Peyer's patch (tissue), 4 donors: ENCODE results near the gene MAP2K2. TPM values are rescaled to one million over a fixed set of nuclear protein-coding genes. Genes with fewer than 3 reads are reported as not detected.

Source experiments
- DNase-seq, 3 donors: peaks; one replicate each; pipeline ENCODE4 v3.0.0-alpha.2; 2017 to 2019
- H3K27ac ChIP-seq, 4 donors: fragments of 200-600 bp; sonication (generic); one replicate each; pipeline ENCODE4 v1.5.1; 2016 to 2019
- H3K27me3 ChIP-seq, 2 donors: fragments of 200-600 bp; sonication (generic); one replicate each; pipeline ENCODE4 v1.5.1; 2019
- H3K36me3 ChIP-seq, 3 donors: fragments of 200-600 bp; sonication (generic); one replicate each; pipeline ENCODE4 v1.5.1; 2016 to 2019
- H3K4me1 ChIP-seq, 4 donors: fragments of 200-600 bp; sonication (generic); one replicate each; pipeline ENCODE4 v1.5.1; 2016 to 2019
- H3K4me3 ChIP-seq, 4 donors: fragments of 200-600 bp; sonication (generic); 1 replicate in 3 of 4; 2 replicates in 1 of 4; pipeline ENCODE4 v1.5.1; 2016 to 2019; ENCODE audit warnings: mild to moderate bottlenecking in 1 of 4
- H3K9me3 ChIP-seq, 4 donors: fragments of 200-600 bp; sonication (generic); one replicate each; pipeline ENCODE4 v1.5.1; 2016 to 2019; ENCODE audit warnings: mild to moderate bottlenecking in 1 of 4
- CTCF ChIP-seq, 6 experiments: fragments of 450-650 bp in 4 of 6; fragments of 200-600 bp in 2 of 6; sonication (generic) in 1 of 6; IDR thresholded peaks; one replicate each; pipeline ENCODE4 v1.5.1; 2017 to 2019; ENCODE audit warnings: antibody characterized with exemption in 6 of 6, mild to moderate bottlenecking in 3 of 6, moderate library complexity in 1 of 6
- POLR2A ChIP-seq, 2 donors: fragments of 450-650 bp; IDR thresholded peaks; one replicate each; pipeline ENCODE4 v1.5.1; 2017; ENCODE audit warnings: antibody characterized with exemption in 2 of 2, mild to moderate bottlenecking in 2 of 2, moderate library complexity in 2 of 2
- total RNA-seq, 4 donors: library from RNA; depleted of rRNA; stranded (reverse); fragments of >200 nt; gene quantifications; one replicate each; pipeline ENCODE4 v1.1.0, GENCODE V29; 2016

Gene MAP2K2
- total RNA-seq, 4 donors from 2014 or later = 168 to 283 (median 220) TPM

- Histone ChIP-seq H3K9me3 (no peaks in the 10 kb centered on the region), H3K36me3 (peaks cover 0 to 91% (median 0%) of the 10 kb centered on the region in 3 donors)
- no peak for DNase-seq
Measured at GRCh38 chr19:4112367-4112766, 11.6 kb downstream of the MAP2K2 start.

DNA sequence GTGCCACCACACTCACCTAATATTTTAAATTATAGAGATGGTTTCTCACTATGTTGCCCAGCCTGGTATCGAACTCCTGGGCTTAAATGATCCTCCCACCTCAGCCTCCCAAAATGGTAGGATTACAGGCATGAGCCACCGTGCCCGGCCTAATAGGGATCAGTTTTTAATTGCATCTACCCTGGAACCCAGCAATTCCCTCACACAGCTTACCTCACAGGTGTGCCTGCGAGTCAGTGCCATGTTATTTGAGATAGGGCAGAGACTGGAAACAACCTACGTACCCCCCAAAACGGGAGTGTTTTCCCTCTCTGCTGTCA is 14.3 kb downstream of the MAP2K2 start:
- Histone ChIP-seq H3K36me3 (peaks cover 0 to 87% (median 0%) of the 10 kb centered on the region in 3 donors), H3K27me3 (no peaks in the 10 kb centered on the region), H3K9me3 (no peaks in the 10 kb centered on the region), H3K27ac (peak overlapping the region; percentile 51 to 87 (median 76)), H3K4me1 (peaks cover 0 to 23% (median 6%) of the 10 kb centered on the region in 4 donors), H3K4me3 (no peak overlapping the region)
- TF ChIP-seq CTCF (IDR thresholded peaks at IDR 0.05) = no peak
- no peak for TF ChIP-seq POLR2A (IDR thresholded peaks at IDR 0.05)
- no peak for DNase-seq

More at GRCh38 chr19:4112367-4112766, 11.6 kb downstream of the MAP2K2 start:
- no peaks in the 10 kb centered on the region for H3K27me3 ChIP-seq
- TF ChIP-seq CTCF (IDR thresholded peaks at IDR 0.05) = no peak
- no peak for TF ChIP-seq POLR2A (IDR thresholded peaks at IDR 0.05)
- H3K4me3 ChIP-seq = no peak overlapping the region
- no peak overlapping the region for H3K27ac ChIP-seq
- H3K4me1 ChIP-seq = peaks cover 0 to 31% (median 5%) of the 10 kb centered on the region in 4 donors

DNA sequence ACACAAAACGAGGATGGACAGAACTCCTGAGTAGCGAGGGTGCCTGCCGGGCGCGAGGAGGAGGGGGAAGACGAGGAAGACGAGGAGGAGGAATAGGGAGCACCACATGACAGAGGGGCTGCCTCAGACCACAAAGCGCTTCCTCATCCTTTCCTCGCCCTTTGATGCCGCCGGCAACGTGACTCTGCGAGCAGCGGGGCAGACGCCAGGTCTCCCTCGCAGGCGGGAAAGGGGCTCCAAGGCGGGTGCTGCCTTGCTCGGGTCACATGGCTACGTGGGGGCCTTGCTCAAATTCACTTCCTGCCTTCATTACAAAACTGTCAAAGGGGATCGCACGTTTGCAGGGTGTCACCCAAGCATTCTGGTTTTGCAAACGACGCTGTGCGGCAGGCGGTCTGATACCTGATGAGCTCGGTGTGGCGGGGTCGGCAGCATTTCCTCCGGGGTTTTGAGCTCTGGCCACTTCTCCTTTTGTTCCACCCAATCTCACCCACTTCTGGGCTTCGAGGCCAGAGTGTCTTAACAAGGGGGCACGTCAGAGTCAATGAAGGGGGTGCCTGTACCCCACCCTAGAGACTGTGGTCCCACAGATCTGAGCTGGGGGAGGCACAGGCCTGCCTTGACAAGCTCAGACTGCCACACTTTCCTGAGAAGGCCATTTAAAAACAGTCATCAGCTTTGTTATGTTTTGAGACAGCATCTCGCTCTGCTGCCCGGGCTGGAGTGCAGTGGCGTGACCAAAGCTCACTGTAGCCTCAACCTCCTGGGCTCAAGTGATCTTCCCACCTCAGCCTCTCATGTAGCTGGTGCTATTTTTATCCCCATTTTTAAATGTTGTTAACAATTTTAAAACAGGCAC is 14.9 kb downstream of the MAP2K2 start:
- DNase-seq = peak in 2 of 3 donors; percentile 88 to 90
- Histone ChIP-seq H3K36me3 (peaks cover 0 to 87% (median 0%) of the 10 kb centered on the region in 3 donors), H3K9me3 (no peaks in the 10 kb centered on the region), H3K4me1 (peaks cover 0 to 23% (median 6%) of the 10 kb centered on the region in 4 donors), H3K27ac (peak overlapping the region; percentile 51 to 87 (median 76)), H3K27me3 (no peaks in the 10 kb centered on the region), H3K4me3 (peak overlapping the region in 1 of 4 donors; percentile 19)
- TF ChIP-seq CTCF (IDR thresholded peaks at IDR 0.05) = no peak
- no peak for TF ChIP-seq POLR2A (IDR thresholded peaks at IDR 0.05)

DNA sequence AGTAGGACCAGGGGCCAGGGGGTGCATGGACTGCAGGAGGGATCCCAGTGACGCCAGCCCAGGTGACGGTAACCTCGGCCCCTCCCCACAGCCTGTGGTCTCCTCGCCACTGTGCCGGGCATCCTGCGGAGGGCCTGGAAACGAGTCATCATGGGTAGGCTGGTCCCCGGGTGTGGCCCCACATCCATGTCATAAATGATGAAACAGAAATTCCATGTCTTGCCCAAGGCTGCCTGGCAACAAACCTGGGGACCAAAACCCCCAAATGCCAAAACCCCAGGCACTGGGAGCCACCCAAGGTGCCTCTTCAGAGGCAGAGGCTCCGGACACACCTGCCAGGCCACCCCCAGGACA is 20.9 kb downstream of the MAP2K2 start:
- TF ChIP-seq CTCF (IDR thresholded peaks at IDR 0.05) (no peak), POLR2A (IDR thresholded peaks at IDR 0.05) (no peak)
- peaks cover 0 to 92% (median 0%) of the 10 kb centered on the region in 3 donors for H3K36me3 ChIP-seq
- H3K4me1 ChIP-seq = peaks cover 0 to 6% (median 2%) of the 10 kb centered on the region in 4 donors
- no peaks in the 10 kb centered on the region for H3K27me3 ChIP-seq
- DNase-seq = no peak
- H3K9me3 ChIP-seq = no peaks in the 10 kb centered on the region
- no peak overlapping the region for H3K4me3 ChIP-seq
- H3K27ac ChIP-seq = no peak overlapping the region

DNA sequence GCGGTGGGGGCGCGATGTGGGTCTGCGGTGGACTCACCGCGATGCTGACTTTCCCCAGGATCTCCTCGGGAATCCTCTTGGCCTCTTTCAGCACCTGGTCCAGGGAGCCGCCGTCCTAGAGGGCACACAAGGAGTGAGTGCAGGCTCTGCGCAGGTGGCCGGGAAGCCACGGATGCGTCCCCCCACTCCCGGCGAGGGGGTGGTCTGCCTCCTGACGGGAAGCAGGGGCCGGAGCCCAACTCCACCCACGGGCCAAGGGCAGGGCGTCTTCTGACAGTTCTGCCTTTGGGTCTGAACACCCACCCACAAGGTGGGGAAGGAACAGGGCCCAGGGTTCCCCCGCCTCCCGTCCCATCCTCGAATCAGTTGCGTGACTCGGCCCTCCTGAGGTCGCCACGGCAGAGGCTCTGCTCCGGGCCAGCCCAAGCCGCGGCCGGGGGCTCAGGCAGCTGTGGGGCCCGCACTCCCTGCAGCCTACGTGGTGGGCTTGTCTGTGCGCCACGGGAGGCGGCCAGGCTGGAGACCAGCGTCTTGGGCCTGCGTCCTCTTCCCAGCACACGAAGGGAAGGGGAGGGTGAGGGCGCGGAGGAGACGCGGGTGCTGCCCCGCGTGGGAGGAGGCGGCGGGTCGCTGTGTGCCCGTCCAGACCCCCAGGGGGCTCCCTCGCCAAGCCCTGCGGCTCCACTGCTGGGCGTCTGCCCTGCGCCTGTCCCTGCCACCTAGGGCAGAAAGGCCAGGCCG is 21.4 kb downstream of the MAP2K2 start:
- H3K9me3 ChIP-seq = no peaks in the 10 kb centered on the region
- no peak for TF ChIP-seq CTCF (IDR thresholded peaks at IDR 0.05)
- TF ChIP-seq POLR2A (IDR thresholded peaks at IDR 0.05) = no peak
- peaks cover 0 to 6% (median 2%) of the 10 kb centered on the region in 4 donors for H3K4me1 ChIP-seq
- peaks cover 0 to 92% (median 0%) of the 10 kb centered on the region in 3 donors for H3K36me3 ChIP-seq
- no peak overlapping the region for H3K4me3 ChIP-seq
- H3K27ac ChIP-seq = no peak overlapping the region
- H3K27me3 ChIP-seq = no peaks in the 10 kb centered on the region
- DNase-seq = no peak
